Activated CD4-positive, alpha-beta T cell treated with anti-CD3 and anti-CD28 coated beads for 4 hours (primary cell): ENCODE data around the gene AP2A2.

Experiments used
- DNase-seq, 2 donors: peaks; one replicate each; pipeline ENCODE4 v3.0.0-alpha.2; 2020

AP2A2 gene

GRCh38 chr11:1044160-1044559 lies 118.5 kb downstream of the AP2A2 start:
- DNase-seq = no peak

- no peak for DNase-seq
Observed at GRCh38 chr11:1047595-1048156, 122.0 kb downstream of the AP2A2 start.

DNA sequence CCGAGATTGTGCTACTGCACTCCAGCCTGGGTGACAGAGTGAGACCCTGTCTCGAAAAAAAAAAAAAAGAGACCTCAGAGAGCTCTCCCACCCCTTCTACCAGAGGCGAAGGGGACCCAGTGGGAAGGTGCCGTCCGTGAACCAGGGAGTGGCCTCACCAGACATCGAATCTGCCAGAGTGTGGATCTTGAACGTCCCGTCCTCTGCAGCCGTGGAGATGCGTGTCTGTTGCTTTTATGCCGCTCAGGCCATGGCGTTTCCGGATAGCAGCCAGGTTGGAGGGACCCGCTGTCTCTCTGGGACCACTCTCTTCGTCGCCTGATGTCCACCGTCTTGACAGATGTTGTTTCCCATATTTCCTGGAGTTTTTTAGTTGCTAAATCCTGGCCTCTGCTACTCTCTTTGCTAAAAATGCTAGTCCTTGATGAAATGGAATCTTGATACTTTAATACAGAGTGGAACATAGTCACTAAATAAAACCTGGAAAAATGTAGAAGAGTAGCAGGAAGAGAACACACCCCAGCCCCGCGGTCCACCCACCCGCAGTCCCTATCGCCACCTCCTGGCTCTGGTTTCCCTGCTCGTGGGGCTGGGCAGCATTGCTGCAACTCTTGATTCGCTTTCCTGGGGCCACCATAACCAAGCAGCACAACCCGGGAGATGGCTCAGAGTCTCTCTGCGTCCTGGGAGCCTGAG lies 122.9 kb downstream of the AP2A2 start:
- DNase-seq = no peak

DNA sequence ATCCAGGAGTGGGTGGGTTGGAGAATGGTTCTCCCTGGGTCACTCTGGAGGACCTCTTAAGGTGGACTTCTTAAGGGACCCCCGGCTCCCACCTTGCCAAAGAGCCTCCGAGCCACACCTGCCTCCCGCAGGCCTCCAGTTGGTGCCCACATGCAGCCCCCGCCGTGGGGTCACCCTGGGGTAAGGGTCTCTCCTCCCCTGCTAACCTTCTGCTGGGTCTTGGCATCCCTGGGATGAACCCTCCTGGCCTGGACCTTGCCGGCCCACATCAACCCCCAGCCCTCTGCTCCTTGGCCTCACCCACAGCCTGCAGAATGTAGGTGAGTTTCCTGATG lies 123.4 kb downstream of the AP2A2 start:
- DNase-seq = no peak

DNA sequence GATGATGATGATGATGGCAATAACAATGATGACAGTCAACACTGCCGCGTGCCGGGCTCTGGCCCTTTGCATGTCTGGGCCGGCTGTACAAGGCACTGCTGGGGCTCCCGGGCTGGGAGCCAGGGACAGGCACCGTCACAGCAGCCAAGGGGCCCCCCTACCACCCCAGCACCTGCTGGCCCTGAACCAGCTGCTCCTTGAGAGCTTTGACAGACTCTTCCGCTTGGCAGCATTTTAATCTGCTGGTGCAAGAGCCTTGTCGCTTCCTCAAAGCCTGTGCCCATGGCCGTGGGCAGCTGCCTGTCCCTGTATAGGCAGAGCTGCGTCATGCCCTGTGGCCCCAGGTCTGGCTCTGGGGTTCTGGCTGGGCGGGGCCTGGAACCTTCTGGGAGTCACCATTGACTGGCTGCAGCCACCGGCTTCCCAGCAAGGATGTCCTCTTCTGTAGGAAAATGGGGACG lies 123.8 kb downstream of the AP2A2 start:
- DNase-seq = no peak

DNA sequence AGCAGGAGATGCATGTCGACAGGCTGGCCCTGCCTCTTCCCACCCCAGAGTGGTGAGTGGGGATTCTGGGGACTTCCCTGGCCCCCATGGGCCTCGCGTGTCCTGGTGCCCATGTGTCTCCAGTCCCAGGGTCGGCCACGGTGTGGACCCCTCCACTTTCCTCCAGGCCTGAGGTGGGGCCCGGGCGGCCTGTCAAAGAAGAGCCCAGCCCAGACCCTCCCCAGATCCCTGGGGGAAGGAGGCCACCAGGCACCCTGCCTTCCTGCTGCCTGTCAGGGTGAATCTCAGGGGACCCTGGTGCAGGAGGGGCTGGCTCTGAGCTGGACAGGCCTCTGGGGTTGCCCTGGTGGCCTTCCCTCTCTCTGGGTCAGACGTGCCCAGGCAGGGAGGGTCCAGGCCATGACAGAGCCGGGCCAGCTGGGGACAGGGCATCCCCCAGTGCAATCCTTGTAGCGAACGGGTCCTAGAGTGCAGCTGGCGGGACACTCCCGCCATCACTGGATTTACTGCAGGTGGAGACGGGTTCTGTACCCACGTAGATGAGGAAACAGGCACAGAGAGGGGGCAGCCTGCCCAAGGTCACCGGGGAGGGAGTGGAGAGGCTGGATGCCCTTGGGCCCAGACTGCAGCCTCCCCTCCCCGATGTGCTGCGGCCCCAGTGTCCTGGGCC lies 124.4 kb downstream of the AP2A2 start:
- DNase-seq = no peak

GRCh38 chr11:1050581-1051355 lies 125.1 kb downstream of the AP2A2 start:
- peak; percentile 66 for DNase-seq

DNA sequence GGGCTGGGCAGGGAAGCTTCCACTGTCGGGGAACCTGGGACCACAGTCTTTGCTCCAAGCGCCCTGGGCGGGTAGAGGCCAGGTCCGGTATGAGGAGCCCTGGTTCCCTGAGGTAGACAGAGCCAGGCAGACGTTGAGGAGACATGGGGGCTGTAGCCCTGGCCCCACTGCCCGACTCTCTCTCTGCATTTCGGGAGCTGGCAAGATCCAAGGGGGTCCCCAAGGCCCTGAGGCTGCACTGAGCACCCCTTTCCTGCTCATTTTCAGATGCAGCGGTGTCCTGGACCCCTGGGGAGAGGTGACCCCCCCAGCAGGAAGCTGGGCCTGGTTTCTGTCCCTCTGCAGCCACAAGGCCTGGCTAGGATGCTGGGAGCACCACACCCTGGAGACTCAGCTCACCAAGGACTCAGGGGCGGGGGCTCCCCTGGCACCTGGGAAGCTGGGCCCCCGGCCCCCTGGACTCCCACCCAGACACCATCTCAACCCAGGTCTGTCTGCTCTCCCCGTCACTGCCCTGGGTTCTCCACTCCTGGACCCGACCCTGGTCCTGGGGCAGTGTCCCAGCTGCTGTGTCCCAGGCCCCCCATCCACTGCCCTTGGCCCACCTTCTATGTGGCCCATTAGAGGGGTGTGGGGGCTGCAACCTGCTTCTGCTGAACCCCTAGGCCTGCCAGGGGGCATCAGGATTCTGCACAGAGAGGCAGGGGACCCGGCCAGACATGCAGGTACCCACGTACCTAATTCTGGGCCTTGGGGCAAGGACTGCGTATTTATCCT lies 125.9 kb downstream of the AP2A2 start:
- DNase-seq = no peak

- DNase-seq = no peak
Observed at GRCh38 chr11:1052133-1053011, 126.7 kb downstream of the AP2A2 start.

GRCh38 chr11:1053121-1053901 lies 127.6 kb downstream of the AP2A2 start:
- DNase-seq = no peak

GRCh38 chr11:1054143-1055108 lies 128.8 kb downstream of the AP2A2 start:
- DNase-seq = no peak

DNA sequence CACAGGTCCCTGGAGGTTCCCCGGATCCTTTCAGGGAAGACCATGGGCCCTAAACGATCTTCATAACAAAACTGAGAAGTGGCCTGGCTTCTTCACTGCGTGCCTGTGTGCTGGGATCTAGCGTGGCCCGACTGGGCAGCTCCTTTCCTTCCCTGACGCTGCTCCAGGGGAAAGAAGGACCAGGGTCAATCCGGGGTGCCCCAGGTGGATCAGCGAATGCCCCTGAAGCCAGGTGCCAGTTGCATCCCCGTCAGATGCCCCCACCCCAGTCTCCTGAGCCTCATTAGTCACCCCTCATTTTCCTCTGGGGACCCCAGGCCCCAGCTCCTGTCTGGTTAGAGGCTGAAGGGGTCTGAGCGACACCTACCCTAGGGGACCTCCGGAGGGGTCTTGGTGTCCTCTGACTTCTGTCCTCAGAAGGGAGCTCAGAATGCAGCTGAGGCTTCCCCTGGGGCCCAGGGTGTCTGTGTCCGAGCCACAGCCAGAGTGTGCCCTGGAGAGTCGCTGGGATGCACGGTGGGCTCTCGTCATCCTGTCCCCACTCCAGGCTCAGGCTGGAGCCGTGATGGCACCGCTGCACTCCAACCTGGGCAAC lies 129.5 kb downstream of the AP2A2 start:
- DNase-seq = no peak

DNA sequence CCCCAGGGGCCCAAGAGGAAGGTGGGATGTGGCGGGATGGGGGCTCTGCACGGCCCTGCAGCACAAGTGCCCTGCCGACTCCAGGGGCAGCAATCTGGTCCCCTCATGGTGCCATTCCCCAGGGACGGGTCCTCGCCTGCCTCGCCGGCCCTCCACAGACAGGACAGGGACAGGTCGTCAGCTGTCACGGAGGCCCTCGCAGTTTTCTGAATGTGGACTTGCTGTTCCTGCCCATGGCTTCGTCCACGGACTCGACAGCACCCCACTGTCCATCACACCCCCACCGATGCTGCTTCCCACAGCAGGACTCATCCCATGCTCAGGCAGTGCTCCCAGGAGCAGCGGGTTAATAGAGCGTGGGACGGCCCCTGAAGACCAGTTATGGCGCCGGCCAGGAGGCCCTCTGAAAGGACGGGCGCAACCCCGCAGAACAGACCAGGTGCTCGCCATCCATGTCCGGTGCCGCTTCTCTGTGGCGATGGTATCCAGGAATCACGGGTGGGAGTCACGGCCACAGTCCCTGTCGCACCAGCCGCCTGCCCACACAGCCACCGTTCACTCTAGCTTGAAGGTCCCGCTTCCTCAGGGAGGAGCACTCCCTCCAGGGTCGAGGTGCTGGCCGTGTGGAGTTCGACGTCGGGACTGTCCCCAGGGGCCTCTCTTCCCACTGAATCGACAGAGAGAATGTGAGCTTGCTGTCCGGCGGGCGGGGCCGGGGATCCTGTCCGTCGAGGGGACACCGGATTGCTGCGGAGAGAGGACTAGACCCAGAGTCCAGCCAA lies 130.5 kb downstream of the AP2A2 start:
- no peak for DNase-seq

DNA sequence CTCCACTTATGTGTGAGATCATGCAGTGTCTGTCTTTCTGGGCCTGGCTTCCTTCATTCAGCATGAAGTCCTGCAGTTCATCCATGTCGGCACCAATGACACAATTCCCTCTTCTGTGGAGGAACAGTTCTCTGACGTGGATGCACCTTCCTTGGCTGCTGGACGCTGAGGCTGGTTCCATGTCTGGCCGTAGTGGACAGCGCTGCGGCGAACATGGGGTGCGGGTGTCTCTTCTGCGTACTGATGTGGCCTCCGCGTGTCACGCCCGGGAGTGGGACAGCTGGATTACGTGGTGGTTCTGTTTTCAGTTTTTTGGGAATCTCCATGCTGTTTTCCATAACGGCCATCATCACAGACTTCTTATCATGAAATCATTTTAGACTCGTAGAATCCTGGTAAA lies 132.1 kb downstream of the AP2A2 start:
- no peak for DNase-seq

GRCh38 chr11:1059759-1060158 lies 134.1 kb downstream of the AP2A2 start:
- peak in 1 of 2 donors; percentile 0 for DNase-seq

- DNase-seq = peak in 1 of 2 donors; percentile 0
Observed at GRCh38 chr11:1060410-1060809, 134.7 kb downstream of the AP2A2 start.

DNA sequence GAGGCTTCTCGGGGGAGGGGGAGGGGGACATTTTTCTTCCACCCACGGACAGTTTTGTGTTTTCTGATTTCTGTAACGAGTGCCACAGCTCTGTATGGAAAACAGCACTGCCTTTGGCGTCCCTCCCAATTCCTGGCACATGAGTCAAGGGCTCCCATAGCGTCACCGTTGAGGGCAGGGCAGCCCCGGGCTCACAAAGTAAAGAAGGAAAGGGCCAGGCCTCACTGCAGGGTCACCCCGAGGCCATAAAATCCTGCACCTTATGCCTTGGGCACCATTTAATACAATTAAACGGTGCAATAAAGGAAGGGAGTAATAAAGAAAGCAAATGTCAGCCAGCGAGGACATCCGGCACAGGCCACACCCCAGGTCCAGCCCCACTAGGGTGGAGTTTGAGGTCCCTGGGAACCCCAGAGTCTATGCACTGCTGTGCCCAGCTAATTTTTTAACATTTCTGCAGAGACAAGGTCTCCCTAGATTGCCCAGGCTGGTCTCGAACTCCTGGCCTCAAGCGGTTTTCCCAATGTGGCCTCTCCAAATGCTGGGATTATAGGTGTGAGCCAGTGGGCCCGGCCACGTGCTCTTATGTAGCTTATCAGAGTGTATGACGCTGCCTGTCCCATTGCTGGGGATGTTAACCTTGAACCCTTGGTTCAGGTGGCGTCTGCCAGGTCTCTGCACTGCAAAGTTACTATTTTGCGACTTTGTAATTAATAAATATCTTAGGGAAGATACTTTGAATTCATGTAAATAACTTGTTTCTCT lies 135.4 kb downstream of the AP2A2 start:
- DNase-seq = peak in 1 of 2 donors; percentile 0
